GM12801 (cell line): Measurements from ENCODE around the gene RASSF10.

Source experiments
- CTCF ChIP-seq: IDR thresholded peaks from one replicate; pipeline ENCODE4 v1.5.1; 2011; ENCODE audit warnings: control low read depth; ENCODE audit not compliant: insufficient read length; ENCODE audit errors: extremely low read depth

Gene RASSF10

DNA sequence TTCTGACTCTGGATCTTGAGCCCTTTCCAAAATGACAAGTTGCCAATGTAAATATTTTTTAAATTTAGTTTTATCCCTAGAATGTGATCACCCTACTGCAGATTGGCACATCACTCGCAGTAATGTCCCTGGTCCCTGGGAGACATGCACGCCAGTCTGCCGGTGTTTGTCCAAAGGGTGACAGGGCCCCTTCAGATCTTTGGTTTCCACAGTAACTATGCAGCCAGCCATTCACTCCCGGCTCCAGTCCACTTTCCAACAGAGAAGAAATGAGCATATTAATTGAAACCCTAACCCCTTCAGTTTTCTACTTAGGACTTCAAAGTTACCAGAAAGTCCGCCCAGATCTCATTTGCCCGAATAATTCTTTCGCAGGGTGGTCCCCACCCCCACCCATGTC is 25.8 kb upstream of the RASSF10 start:
- no peak for TF ChIP-seq CTCF

GRCh38 chr11:12986194-12986898 is 22.8 kb upstream of the RASSF10 start:
- TF ChIP-seq CTCF: no peak

GRCh38 chr11:12989428-12990161 is 19.5 kb upstream of the RASSF10 start:
- no peak for TF ChIP-seq CTCF

DNA sequence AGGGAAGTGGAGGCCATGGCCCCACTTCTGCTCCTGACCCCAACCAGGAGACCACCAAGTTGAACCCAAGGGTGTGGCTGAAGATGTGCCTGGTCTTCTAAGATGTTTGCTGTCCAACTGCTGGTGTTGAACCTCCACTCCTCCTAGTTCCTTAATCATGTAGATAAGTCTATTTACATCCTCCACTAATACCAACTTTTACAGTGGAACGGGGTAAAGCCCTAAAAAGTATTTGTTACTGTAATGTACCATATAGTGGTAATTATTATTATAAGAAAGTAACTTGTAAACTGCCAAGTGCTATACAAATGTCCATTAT is 19.0 kb upstream of the RASSF10 start:
- no peak for TF ChIP-seq CTCF

DNA sequence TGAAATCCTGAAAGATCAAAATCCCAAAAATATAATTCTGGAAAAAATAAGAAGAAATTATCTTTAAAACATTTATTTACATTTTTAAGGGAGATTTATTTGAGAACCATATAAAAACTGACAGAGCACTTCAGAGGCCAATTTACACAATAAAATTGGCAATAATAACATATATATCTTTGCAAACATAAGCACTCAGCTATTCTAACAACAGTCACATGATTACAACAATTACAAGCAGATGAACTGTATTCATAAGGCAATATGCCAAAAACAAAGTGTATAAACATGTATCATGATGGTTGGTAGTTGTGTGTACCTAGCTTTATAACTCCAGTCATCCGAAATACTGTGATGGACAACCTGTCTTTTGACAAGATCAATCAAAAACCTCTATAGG is 17.7 kb upstream of the RASSF10 start:
- no peak for TF ChIP-seq CTCF

GRCh38 chr11:12993626-12994025 is 15.5 kb upstream of the RASSF10 start:
- TF ChIP-seq CTCF: no peak

- no peak for TF ChIP-seq CTCF
These were observed 14.6 kb upstream of the RASSF10 start for GRCh38 chr11:12994476-12994875.
